SU-DHL-6 (cell line): Measurements from ENCODE around the gene CAGE1.

Source experiments
- EZH2phosphoT487 ChIP-seq: fragments of 200-600 bp; sonication (generic), shearing (Covaris generic); conservative IDR thresholded peaks from 2 replicates; pipeline ENCODE4 v1.6.1; 2018; ENCODE audit warnings: mild to moderate bottlenecking, antibody characterized with exemption, low read length, moderate library complexity, mixed read lengths
- TF ChIP-seq, protein P1 (sequence below): fragments of 200-600 bp; sonication (generic); IDR thresholded peaks from one replicate; pipeline ENCODE4 v1.5.1; 2017; ENCODE audit warnings: antibody characterized with exemption, mild to moderate bottlenecking, low read length, moderate library complexity; ENCODE audit not compliant: insufficient read depth, poor library complexity, severe bottlenecking

DNA sequence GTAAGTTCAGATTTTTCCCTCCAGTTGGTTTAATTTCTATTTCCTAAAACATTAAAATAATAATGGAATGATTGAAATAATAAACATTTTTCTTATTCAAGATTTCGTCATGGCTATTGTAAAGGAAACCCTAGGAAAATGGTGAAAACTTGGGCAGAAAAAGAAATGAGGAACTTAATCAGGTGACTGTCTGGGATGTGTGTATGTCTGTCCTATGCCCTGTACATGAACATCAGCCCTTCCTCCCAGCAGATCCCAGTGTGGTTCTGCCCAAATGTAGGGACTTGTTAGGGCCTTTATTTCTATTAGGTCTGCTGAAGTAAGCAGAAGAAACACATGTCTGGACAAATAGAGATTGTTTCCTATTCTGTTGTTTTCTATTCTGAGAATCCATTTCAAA lies 13.2 kb upstream of the CAGE1 start:
- TF ChIP-seq, protein P1, sequence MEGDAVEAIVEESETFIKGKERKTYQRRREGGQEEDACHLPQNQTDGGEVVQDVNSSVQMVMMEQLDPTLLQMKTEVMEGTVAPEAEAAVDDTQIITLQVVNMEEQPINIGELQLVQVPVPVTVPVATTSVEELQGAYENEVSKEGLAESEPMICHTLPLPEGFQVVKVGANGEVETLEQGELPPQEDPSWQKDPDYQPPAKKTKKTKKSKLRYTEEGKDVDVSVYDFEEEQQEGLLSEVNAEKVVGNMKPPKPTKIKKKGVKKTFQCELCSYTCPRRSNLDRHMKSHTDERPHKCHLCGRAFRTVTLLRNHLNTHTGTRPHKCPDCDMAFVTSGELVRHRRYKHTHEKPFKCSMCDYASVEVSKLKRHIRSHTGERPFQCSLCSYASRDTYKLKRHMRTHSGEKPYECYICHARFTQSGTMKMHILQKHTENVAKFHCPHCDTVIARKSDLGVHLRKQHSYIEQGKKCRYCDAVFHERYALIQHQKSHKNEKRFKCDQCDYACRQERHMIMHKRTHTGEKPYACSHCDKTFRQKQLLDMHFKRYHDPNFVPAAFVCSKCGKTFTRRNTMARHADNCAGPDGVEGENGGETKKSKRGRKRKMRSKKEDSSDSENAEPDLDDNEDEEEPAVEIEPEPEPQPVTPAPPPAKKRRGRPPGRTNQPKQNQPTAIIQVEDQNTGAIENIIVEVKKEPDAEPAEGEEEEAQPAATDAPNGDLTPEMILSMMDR: no peak
- TF ChIP-seq EZH2phosphoT487: no peak
